GM12864 (cell line): ENCODE measurements around the gene TTC9B.

Experiments used
- DNase-seq: peaks from one replicate; pipeline ENCODE4 v3.0.0-alpha.2; 2011; ENCODE audit warnings: low read depth
- H3K4me3 ChIP-seq: 2 replicates; pipeline ENCODE4 v1.5.1; 2011; ENCODE audit warnings: mild to moderate bottlenecking, low read depth, low read length, control low read depth
- TF ChIP-seq, protein P1 (sequence below): IDR thresholded peaks from 2 replicates; pipeline ENCODE4 v1.5.1; 2011; ENCODE audit warnings: low read depth, mild to moderate bottlenecking, moderate library complexity, low read length, control low read depth, inconsistent platforms; ENCODE audit errors: missing control alignments

Gene TTC9B

DNA sequence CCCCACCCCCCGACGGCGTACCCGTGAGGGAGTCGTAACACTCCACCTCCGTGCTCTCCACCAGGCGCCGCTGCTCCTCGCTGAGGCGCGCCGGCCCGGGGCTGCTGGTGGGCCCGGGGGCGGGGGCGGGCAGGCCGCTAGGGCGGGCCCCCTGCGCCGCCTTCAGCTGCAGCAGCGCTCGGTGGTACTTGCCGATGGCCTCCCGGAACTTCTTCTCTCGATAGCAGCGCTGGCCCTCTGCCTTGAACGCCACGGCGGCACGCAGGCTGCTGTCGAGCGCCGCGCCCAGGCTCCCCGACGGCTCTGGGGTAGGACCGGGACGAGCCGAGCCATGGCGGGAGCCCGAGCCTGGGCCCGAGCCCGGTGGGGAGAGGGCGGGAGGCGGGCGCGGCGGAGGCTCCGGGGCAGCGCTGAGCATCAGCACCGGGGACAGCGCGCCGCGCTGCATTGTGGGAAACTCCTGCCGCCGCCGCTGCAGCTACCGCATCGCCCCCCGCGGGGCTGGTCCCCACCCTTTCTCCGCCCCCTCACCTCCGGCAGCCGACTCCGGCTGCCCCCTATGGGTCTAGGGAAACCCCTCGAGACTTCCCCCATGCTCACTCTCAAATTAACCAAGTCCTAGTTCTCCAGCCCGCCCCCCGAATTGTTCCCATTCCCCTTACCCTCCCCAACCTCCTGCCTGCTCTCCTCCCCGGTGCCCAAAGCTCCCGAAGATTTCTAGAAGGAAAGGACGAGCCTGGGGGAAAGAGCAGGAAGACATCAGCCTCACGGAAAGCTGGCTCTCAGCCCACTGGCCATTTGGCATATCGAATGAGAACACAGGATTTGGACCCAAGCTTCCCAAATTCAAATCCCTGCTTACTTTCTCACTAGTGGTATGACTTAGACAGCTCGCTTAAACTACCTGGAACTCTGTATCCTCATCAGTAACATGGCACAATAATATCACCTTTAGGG is at the start of gene TTC9B:
TSS of gene TTC9B (minus strand) at position 451 of the 957 bp plus-strand sequence. CDS start at position 448, 3 bp downstream.
- TF ChIP-seq, protein P1, sequence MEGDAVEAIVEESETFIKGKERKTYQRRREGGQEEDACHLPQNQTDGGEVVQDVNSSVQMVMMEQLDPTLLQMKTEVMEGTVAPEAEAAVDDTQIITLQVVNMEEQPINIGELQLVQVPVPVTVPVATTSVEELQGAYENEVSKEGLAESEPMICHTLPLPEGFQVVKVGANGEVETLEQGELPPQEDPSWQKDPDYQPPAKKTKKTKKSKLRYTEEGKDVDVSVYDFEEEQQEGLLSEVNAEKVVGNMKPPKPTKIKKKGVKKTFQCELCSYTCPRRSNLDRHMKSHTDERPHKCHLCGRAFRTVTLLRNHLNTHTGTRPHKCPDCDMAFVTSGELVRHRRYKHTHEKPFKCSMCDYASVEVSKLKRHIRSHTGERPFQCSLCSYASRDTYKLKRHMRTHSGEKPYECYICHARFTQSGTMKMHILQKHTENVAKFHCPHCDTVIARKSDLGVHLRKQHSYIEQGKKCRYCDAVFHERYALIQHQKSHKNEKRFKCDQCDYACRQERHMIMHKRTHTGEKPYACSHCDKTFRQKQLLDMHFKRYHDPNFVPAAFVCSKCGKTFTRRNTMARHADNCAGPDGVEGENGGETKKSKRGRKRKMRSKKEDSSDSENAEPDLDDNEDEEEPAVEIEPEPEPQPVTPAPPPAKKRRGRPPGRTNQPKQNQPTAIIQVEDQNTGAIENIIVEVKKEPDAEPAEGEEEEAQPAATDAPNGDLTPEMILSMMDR: no peak
- H3K4me3 ChIP-seq: no peak within 1 kb of the TSS
- DNase-seq: no peak

DNA sequence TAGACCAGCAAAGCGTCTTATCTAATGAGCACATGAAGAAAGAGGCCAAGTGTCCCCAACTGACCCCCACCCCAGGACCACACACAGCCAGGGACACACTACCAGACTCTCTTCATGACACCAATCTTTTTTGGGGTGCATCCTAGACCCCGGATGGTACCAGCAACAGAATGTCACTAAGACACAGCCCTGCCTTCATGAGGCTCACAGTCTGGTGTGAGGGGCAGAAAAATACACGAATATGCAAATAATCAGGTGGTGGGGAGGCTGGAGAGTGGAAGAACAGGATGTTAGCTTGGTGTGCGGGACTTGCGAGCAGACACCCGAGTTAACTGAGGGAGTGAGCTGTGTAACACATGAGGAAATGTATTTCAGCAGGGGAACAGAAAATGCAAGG is 49.4 kb upstream of the TTC9B start:
- no peak for DNase-seq
- H3K4me3 ChIP-seq: no peak overlapping the region
- TF ChIP-seq, protein P1: no peak

GRCh38 chr19:40266912-40267600 is 48.9 kb upstream of the TTC9B start:
- TF ChIP-seq, protein P1: no peak
- DNase-seq: no peak
- H3K4me3 ChIP-seq: no peak overlapping the region

DNA sequence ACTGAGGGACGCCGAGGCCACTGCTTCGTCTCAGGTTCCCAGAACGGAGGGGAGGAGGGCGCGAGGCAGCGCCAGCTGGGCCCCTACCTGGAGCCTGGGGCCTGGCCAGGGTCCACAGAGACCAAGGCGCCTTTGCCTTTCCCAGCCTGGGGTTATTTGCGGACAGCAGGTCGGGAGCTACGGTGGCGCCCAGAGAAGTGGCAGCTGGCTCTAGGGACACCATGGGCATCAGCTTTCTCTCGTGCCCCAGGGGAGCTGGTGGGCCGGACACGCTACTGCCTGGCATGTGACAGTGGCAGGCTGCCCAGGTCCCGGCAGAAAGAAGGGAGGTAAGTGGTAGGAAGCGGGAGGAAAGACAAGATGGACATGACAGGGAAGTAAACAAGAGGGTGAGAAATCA is 47.9 kb upstream of the TTC9B start:
- TF ChIP-seq, protein P1: no peak
- no peak for DNase-seq
- H3K4me3 ChIP-seq: no peak overlapping the region

- no peak for DNase-seq
- H3K4me3 ChIP-seq: no peak overlapping the region
Observed at GRCh38 chr19:40265763-40266099, 47.5 kb upstream of the TTC9B start.

GRCh38 chr19:40265055-40265762 is 47.0 kb upstream of the TTC9B start:
- H3K4me3 ChIP-seq: no peak overlapping the region
- TF ChIP-seq, protein P1: no peak
- DNase-seq: no peak

More at GRCh38 chr19:40265763-40266099, 47.5 kb upstream of the TTC9B start:
- TF ChIP-seq, protein P1: no peak
